GM21423 (cell line): ENCODE data around the gene STXBP6.
"Not testable (repeated sequence)": the region's sequence is repeated elsewhere in the genome, so short reads cannot be mapped to it uniquely, and the experiment has no call there.

ENCODE experiments used
- ATAC-seq: cut with Tn5 transposase; IDR thresholded peaks from one replicate; pipeline ENCODE4 v1.9.1; 2021; ENCODE audit warnings: mild to moderate bottlenecking, moderate library complexity; ENCODE audit not compliant: unreplicated experiment

The STXBP6 gene

GRCh38 chr14:24813819-24814259, 236.1 kb downstream of the STXBP6 start:
- ATAC-seq = no peak

- ATAC-seq = no peak
Observed at GRCh38 chr14:24813089-24813815, 236.7 kb downstream of the STXBP6 start.

DNA sequence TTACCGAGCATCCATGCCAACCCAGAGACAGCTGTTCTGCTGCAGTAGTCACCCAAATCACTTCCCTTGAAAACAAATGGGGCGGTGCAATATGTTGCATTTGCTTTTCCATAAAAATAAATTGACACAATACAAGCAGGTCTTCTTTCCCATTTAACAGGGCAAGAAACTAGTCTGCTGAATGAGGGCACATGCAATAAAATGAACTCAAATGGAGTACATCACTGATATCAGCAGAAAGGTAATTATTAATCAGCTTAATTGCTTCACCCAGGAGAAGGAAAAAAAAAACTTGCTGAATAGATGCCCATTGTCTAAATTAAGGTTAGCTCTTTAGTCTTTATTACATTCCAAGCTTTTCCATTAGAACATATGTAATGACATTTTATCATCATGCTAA, 240.8 kb downstream of the STXBP6 start:
- ATAC-seq = no peak

DNA sequence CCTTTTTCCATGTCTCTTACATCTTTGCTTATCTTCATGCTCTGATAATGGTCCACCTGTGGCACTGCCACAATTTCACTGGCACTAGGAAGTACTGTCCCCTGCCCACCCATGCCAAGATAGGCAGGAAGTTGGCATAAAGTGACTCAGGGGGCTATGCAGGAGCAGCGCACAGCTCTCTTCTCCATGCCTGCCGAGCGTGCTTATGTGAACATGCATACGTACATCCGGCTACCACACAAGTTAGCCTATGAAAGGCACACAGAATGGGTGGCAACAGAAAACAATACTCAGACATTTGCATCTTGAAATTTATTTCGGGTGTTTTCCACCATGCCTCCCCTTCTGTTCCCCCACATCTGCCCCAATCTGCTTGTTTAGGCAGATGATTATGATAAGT, 241.5 kb downstream of the STXBP6 start:
- no peak for ATAC-seq

GRCh38 chr14:24806061-24806678, 243.8 kb downstream of the STXBP6 start:
- no peak for ATAC-seq

DNA sequence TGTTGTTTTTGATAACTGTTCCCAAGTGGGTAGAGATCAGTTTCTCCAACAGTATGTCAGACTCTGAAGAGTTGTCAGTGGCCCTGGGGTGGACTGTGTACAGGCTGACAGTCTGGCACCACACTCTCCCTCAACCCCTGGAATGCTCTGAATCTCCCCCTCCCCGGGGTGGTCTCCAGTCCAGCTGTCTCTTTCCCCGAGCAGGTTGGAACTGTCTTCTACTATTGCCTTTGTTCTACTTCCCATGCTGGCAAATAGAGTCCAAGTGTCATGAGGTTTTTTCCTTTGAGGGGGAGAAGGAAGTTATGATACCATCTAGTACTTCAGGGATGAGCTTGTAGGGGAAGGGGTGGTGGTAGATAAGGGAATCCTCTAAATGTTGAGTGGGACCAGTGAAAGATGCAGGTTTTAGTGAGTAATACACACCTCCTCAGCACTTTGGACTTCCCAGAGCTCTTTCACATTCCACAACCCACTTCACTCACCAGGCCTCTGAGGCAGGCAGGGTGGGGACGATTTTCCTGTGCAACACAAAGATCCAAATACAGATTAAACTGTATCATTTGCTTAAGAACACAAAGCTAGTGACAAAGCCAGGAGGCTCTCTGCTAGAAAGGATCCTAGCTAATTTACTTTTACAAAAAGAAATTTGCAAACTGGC, 245.3 kb downstream of the STXBP6 start:
- ATAC-seq = no peak

GRCh38 chr14:24803933-24804494, 245.9 kb downstream of the STXBP6 start:
- no peak for ATAC-seq

GRCh38 chr14:24803426-24803825, 246.5 kb downstream of the STXBP6 start:
- ATAC-seq = not testable (repeated sequence)

DNA sequence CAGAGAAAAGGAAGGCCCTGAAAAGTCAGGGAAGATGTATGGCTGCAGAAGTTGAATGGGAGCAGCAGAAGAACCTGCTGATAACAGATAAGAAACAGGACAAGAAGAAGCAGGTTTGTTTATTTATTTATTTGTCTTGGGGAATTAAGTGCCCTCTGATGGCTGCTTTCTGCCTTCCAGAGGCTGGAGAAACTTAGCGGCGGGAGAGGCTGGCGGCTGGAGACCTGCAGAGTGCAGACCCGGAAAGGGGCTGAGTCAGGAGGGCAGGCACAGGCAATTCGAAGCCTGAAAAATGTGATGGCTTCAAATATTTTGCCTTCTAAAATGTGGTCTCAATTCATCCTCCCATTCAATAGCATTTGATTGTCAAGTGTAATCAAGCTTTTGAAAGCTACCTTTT, 247.7 kb downstream of the STXBP6 start:
- ATAC-seq = no peak

DNA sequence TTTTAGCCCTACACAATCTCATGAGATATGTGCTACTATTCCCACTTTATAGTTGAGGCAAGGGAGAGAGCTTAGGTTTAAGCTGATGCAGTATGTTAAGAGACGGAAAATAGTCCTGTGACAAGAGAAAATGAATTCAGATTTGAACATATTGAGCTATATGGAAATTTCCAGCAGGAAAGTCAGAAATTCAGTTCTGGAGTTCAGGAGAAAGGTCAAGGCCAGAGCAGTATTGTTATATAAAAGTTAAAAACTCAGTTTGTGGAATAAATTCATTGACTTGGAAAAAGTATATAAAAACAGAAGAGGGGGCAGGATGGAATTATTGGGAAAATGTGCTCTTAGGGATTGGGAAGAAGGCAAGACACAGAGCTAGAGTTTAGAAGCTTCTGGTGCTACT, 248.9 kb downstream of the STXBP6 start:
- no peak for ATAC-seq

- ATAC-seq = no peak
Observed at GRCh38 chr14:24798911-24799462, 251.0 kb downstream of the STXBP6 start.

DNA sequence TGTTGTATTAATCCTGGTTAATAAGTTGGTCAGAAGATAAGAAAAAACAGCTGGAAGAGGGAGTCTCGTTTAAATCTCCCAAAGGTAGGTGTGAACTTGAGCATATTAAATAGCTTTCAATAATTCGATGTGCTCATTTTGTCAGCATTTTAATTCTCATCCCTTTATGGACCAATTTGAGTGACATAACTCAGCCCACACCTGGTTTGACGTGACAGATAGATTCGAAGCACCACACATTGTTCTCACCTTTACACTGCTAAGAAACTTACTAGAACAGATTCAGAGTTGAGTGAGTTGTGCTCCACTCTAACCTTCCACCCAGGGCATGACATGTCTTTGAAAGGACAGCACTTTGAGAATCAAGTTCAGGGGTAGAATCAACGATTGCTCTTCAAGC, 254.5 kb downstream of the STXBP6 start:
- no peak for ATAC-seq

DNA sequence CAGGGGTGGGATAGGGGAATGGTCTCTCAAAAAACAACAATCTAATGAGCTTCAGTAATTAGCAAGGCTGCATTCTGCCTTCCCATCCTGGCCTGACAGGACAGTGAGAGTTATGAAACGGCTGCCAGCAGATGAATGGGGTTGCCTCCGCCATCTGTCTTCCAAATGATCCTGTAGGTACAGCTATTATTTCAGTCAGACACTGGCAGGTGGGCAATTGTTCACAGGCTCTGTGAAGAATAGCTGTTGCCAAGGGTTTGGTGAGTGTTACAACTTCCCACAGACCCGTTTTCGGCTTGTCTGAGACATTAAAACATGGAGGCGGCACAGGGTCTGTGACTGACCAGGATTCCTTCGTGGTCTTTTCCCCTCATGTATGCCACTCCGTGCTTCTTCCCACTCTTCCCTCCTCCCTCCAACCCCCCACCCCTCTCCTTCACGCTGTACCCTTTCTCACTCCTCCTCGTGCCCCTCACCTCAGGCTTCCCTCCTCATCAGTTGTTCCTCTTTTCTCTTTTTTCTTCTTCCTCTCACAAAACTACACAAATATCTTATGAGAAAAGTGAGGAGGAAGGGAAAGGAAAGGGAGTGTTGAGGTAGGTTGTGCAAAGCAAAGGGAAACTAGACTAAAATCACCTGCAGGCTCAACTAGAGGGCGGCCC, 255.2 kb downstream of the STXBP6 start:
- no peak for ATAC-seq

DNA sequence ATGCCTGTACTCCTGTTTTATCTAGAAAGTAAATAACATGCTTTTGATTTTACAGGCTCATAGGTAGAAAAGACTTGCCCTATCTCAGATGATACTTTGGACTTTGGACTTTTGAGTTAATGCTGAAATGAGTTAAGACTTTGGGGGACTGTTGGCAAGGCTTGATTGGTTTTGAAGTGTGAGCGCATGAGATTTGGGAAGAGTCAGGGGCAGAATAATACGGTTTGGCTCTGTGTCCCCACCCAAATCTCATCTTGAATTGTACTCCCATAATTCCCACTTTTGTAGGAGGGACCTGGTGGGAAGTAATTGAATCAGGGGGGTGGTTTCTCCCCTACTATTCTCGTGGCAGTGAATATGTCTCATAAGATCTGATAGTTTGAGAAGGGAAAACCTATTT, 259.8 kb downstream of the STXBP6 start:
- ATAC-seq = no peak

DNA sequence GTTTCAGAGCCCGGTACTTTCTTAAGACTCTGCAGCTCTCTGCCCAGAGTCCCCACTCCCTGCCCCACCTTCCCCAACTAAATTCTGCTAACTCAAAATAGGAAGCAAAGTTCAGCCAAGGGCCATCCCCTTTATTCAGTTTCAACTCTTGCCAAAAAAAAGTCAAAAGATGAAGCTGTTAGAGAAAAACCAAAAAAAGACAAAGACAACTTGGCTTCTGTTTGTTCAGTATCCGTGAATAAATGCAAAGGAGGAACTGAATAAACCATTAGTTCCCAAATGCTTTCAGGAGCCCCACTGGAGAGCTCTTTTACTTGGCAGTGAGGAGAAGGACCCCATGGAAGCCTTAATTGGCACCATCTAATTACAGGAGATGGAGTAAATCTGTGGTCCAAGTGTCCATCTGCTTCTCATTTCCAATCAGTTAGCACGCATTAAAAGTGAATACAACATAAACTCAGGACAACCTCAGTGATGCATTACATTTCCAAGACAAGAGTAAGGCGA, 260.5 kb downstream of the STXBP6 start:
- ATAC-seq = no peak

- no peak for ATAC-seq
Observed at GRCh38 chr14:24785698-24786097, 264.2 kb downstream of the STXBP6 start.

DNA sequence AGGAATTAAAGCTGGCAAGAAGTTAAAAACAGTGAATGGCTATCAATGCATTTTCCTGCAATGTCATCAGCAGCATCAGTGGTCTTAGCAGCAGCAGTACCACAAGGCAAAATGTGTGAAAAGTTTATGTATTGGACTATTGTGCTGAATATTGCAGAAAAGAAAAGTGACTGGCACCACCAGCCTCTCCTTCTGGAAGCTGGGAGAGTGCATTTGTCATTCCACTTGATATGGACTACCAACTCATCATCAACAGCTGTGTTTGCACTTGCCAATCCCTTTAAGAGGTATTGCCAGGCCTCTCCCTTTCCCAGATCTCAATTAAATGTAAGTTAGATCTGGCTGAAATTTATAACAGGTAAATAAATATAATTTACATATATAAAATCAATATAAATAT, 265.0 kb downstream of the STXBP6 start:
- no peak for ATAC-seq

GRCh38 chr14:24783791-24784190, 266.2 kb downstream of the STXBP6 start:
- ATAC-seq = no peak

GRCh38 chr14:24780281-24780680, 269.7 kb downstream of the STXBP6 start:
- no peak for ATAC-seq

DNA sequence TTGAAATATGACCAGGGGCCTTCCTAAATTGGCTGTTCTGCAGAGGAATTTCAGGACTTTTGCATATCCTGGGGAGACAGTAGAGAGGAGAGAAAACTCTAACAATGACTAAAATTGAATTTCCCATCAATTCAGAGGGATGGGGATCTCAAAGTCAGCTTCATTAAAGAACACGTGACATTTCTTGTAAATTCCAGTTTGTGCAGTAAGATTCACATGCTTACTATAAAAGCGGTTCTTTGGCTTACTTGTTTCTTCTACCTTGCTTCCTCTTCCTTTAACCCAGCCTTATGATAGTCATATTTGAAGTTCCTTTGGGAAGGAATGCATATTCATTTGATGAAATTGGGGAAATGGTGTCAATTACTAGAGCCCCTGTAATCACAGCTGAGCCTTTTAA, 272.3 kb downstream of the STXBP6 start:
- no peak for ATAC-seq

DNA sequence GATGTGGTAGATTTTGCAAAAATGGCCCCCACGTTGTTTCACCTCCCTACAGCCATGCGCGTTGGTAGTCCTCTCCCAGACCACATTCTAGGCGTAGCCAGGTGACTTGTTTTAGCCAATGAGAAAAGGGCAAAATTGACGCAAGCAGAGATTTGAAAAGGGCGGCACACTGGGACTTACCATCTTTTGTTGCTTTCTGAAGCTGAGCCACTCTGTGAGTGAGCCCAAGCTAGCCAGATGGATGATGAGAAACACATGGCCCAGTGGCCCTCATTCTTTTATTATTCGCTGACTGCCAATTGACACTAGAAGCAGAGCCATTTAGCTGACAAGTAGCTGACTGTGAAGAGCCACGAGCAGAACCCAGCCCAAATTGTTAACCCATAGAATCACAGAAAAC, 274.0 kb downstream of the STXBP6 start:
- ATAC-seq = no peak
